Measurements from ENCODE around the gene CSNK1A1.

DNA sequence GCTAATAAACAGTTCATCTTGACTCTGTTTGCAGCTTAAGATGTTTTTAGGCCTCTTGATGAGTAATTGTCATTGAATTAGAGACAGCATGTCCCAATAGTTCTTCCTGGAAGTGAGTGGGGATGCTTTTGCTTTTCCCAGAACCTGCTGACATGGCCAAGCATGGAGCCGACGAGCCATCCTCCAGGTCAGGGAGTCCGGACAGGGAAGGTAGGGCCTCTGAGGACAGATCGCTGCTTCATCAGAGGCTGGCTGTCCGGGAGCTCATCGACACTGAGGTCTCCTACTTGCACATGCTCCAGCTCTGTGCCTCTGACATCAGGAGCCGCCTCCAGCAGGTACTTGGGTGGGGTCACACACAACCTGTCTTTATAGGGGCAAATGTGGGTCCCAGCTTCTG lies 46.4 kb upstream of the CSNK1A1 start:
- TF ChIP-seq, protein P1, sequence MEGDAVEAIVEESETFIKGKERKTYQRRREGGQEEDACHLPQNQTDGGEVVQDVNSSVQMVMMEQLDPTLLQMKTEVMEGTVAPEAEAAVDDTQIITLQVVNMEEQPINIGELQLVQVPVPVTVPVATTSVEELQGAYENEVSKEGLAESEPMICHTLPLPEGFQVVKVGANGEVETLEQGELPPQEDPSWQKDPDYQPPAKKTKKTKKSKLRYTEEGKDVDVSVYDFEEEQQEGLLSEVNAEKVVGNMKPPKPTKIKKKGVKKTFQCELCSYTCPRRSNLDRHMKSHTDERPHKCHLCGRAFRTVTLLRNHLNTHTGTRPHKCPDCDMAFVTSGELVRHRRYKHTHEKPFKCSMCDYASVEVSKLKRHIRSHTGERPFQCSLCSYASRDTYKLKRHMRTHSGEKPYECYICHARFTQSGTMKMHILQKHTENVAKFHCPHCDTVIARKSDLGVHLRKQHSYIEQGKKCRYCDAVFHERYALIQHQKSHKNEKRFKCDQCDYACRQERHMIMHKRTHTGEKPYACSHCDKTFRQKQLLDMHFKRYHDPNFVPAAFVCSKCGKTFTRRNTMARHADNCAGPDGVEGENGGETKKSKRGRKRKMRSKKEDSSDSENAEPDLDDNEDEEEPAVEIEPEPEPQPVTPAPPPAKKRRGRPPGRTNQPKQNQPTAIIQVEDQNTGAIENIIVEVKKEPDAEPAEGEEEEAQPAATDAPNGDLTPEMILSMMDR (conservative IDR thresholded peaks at IDR 0.05; ENCODE audit: low read depth, low read length), result no peak
- TF ChIP-seq RFX5 (IDR thresholded peaks at IDR 0.05; ENCODE audit: low read depth, low read length) (no peak), CEBPB (IDR thresholded peaks at IDR 0.05; ENCODE audit: low read depth, low read length) (no peak), POLR2A (IDR thresholded peaks at IDR 0.05; ENCODE audit: low read depth, low read length) (no peak), CHD1 (IDR thresholded peaks at IDR 0.05; ENCODE audit: low read depth, low read length) (no peak), RAD21 (IDR thresholded peaks at IDR 0.05; ENCODE audit: low read length) (no peak), BHLHE40 (IDR thresholded peaks at IDR 0.05; ENCODE audit: low read depth, low read length) (no peak), FOS (IDR thresholded peaks at IDR 0.05; ENCODE audit: low read depth, low read length) (no peak), RCOR1 (IDR thresholded peaks at IDR 0.05; ENCODE audit: insufficient replicate concordance, low read length) (no peak), MAZ (IDR thresholded peaks at IDR 0.05; ENCODE audit: borderline replicate concordance, low read depth, low read length) (no peak)
- TF ChIP-seq, protein P2, sequence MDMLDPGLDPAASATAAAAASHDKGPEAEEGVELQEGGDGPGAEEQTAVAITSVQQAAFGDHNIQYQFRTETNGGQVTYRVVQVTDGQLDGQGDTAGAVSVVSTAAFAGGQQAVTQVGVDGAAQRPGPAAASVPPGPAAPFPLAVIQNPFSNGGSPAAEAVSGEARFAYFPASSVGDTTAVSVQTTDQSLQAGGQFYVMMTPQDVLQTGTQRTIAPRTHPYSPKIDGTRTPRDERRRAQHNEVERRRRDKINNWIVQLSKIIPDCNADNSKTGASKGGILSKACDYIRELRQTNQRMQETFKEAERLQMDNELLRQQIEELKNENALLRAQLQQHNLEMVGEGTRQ (IDR thresholded peaks at IDR 0.05; ENCODE audit: low read depth, low read length), result no peak
- TF ChIP-seq, protein P3, sequence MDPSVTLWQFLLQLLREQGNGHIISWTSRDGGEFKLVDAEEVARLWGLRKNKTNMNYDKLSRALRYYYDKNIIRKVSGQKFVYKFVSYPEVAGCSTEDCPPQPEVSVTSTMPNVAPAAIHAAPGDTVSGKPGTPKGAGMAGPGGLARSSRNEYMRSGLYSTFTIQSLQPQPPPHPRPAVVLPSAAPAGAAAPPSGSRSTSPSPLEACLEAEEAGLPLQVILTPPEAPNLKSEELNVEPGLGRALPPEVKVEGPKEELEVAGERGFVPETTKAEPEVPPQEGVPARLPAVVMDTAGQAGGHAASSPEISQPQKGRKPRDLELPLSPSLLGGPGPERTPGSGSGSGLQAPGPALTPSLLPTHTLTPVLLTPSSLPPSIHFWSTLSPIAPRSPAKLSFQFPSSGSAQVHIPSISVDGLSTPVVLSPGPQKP (IDR thresholded peaks at IDR 0.05; ENCODE audit: borderline replicate concordance, low read depth, low read length), result no peak
